ENCODE results near the gene NKX2-4. TPM values are rescaled to one million over a fixed set of nuclear protein-coding genes. Genes with fewer than 3 reads are reported as not detected.

NKX2-4 gene
- polyA plus RNA-seq, 3 donors = not detected

DNA sequence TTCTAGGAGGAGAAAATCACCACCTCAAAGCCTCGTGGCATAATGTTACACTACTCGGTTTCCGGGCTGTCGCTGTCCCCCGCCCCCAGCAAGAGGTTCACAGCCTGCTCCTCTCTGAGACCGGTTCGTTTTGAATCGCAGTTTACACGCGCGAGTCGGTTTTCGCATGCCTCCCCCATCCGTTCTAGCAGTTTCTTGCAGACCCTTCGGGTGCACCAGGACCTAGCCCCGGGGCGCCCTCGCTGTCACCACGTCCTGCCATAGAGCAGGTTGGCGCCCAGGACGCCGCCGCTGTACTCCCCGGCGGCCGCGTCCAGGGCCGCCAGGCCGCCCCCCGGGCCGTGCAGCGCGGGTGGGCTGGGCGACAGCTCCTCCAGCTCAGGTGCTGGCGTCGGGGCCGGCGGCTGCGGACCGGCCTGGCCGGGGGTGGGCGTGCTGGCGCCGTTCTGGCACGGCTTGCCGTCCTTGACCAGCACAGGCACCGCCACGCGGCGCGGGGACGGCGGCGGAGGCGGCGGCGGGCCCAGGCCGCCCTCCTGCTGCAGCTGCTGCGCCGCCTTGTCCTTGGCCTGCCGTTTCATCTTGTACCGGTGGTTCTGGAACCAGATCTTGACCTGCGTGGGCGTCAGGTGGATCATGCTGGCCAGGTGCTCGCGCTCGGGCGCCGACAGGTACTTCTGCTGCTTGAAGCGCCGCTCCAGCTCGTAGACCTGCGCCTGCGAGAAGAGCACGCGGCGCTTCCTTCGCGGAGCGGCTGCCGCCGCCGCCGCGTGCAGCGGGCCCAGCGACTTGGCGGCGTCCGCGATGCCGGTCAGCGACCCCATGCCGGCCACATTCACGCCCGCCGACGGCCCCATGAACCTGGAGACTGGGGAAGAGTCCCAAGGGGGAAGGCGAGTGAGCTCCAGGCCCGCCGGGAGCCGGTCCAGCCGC lies 1.4 kb downstream of the NKX2-4 start:
- Mint-ChIP-seq H3K4me1 (peaks cover 30% of the 10 kb centered on the region), H3K9me3 (peaks cover 0 to 16% (median 11%) of the 10 kb centered on the region in 7 donors), H3K4me3 (peak overlapping the region; percentile 64 to 81), H3K27me3 (ENCODE audit: low read depth in 3 of 3) (peaks cover 79 to 92% (median 82%) of the 10 kb centered on the region in 3 donors), H3K36me3 (peaks cover 3 to 8% of the 10 kb centered on the region in 2 donors), H3K27ac (no peak overlapping the region)
- no peak overlapping the region for H3K9ac ChIP-seq (ENCODE audit: insufficient read depth, low read length, poor library complexity, severe bottlenecking)
- WGBS (ENCODE audit: insufficient coverage) = 6% methylated on average over 103 of the region's 103 CpGs
- H3K27ac ChIP-seq (ENCODE audit: low read depth in 1 of 2, low read length in 2 of 2) = no peak overlapping the region
- TF ChIP-seq CTCF (IDR thresholded peaks at IDR 0.05) = no peak
- peaks cover 84 to 87% of the 10 kb centered on the region in 2 donors for H3K27me3 ChIP-seq (ENCODE audit: control insufficient read depth in 2 of 2, insufficient read depth in 2 of 2, low read length in 2 of 2)
- peak in 1 of 3 donors; percentile 10 for DNase-seq
- H3K4me2 ChIP-seq (replicated peaks; ENCODE audit: extremely low read depth, low read length, poor library complexity, severe bottlenecking) = peak overlapping the region; percentile 37
- peaks cover 0 to 19% of the 10 kb centered on the region in 2 donors for H3K9me3 ChIP-seq (replicated peaks in 1 of 2; ENCODE audit: control insufficient read depth in 1 of 2, insufficient read depth in 1 of 2, low read length in 2 of 2)
- peaks cover 12% of the 10 kb centered on the region for H4K20me1 ChIP-seq (ENCODE audit: insufficient read depth, low read length)
- H3K4me1 ChIP-seq (ENCODE audit: control insufficient read depth in 1 of 2, insufficient read depth in 2 of 2, low read length in 2 of 2) = peaks cover 0 to 13% of the 10 kb centered on the region in 2 donors
- no peak overlapping the region for H3K4me3 ChIP-seq (replicated peaks in 1 of 3; ENCODE audit: low read depth in 2 of 3, low read length in 3 of 3)
- intact Hi-C loops (cut with micrococcal nuclease) = loop anchor here in 1 of 2 donors (10.0 kb wide), 1 partner anchor 109 kb away; no protein-coding TSS in a partner anchor
- H3K36me3 ChIP-seq (replicated peaks in 1 of 2; ENCODE audit: control insufficient read depth in 1 of 2, insufficient read depth in 2 of 2, low read length in 2 of 2) = peaks cover 0 to under 1% of the 10 kb centered on the region in 2 donors
- no peaks in the 10 kb centered on the region for H3K79me2 ChIP-seq (ENCODE audit: insufficient read depth, low read length)
- peak overlapping the region; percentile 15 for H2AFZ ChIP-seq (ENCODE audit: insufficient read depth, low read depth, low read length, poor library complexity, severe bottlenecking)

DNA sequence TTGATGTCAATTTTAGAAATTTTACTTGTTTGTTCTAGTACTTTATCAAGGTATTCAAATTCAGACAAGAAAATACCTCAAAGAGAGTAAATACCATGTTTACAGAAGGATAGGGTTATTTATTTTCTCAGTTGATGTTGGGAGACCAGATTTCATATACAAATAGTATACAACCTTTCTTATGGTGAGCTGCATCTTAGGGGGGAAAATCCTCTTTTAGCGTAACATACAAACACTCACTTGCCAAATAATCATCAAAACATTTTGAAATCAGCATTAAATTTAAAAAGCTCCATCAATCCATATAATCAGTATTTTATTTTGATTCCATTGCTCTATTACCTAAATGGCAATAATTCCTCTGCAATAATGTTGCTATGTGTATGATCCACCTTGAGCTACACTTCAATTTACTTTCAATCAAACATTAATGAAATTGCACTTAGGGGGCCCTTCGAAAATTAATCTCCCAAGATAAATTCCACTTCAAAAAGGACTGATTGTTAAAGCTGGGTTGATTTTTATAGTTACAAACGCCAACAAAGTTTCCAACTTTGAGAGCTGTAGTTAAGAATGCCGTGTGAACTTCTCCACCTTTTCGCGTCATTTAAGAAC lies 2.2 kb downstream of the NKX2-4 start:
- H3K4me2 ChIP-seq (replicated peaks; ENCODE audit: extremely low read depth, low read length, poor library complexity, severe bottlenecking) = no peak overlapping the region
- intact Hi-C loops (cut with micrococcal nuclease) = loop anchor here in 1 of 2 donors (10.0 kb wide), 1 partner anchor 110 kb away; no protein-coding TSS in a partner anchor
- no peaks in the 10 kb centered on the region for H3K79me2 ChIP-seq (ENCODE audit: insufficient read depth, low read length)
- peaks cover 0 to 23% of the 10 kb centered on the region in 2 donors for H3K9me3 ChIP-seq (replicated peaks in 1 of 2; ENCODE audit: control insufficient read depth in 1 of 2, insufficient read depth in 1 of 2, low read length in 2 of 2)
- no peak for DNase-seq
- H3K36me3 ChIP-seq (replicated peaks in 1 of 2; ENCODE audit: control insufficient read depth in 1 of 2, insufficient read depth in 2 of 2, low read length in 2 of 2) = peaks cover 3 to 8% of the 10 kb centered on the region in 2 donors
- peaks cover 84 to 87% of the 10 kb centered on the region in 2 donors for H3K27me3 ChIP-seq (ENCODE audit: control insufficient read depth in 2 of 2, insufficient read depth in 2 of 2, low read length in 2 of 2)
- Mint-ChIP-seq H3K27me3 (ENCODE audit: low read depth in 3 of 3) (peaks cover 80 to 92% (median 83%) of the 10 kb centered on the region in 3 donors), H3K4me1 (peaks cover 30% of the 10 kb centered on the region), H3K27ac (no peak overlapping the region), H3K4me3 (peak overlapping the region in 1 of 2 donors; percentile 68), H3K36me3 (peaks cover 11 to 15% of the 10 kb centered on the region in 2 donors), H3K9me3 (peaks cover 0 to 16% (median 11%) of the 10 kb centered on the region in 7 donors)
- H4K20me1 ChIP-seq (ENCODE audit: insufficient read depth, low read length) = peaks cover 20% of the 10 kb centered on the region
- TF ChIP-seq CTCF (IDR thresholded peaks at IDR 0.05) = no peak
- H3K4me1 ChIP-seq (ENCODE audit: control insufficient read depth in 1 of 2, insufficient read depth in 2 of 2, low read length in 2 of 2) = peaks cover 0 to 13% of the 10 kb centered on the region in 2 donors
- no peak overlapping the region for H3K4me3 ChIP-seq (replicated peaks in 1 of 3; ENCODE audit: low read depth in 2 of 3, low read length in 3 of 3)
- 0% methylated on average over 2 of the region's 6 CpGs for WGBS (ENCODE audit: insufficient coverage)
- no peak overlapping the region for H3K9ac ChIP-seq (ENCODE audit: insufficient read depth, low read length, poor library complexity, severe bottlenecking)
- no peak overlapping the region for H3K27ac ChIP-seq (ENCODE audit: low read depth in 1 of 2, low read length in 2 of 2)
- H2AFZ ChIP-seq (ENCODE audit: insufficient read depth, low read depth, low read length, poor library complexity, severe bottlenecking) = no peak overlapping the region

Measured in CD14-positive monocyte (primary cell).